PFSK-1 (cell line): ENCODE data around the gene ANKMY1.

Experiments used
- POLR2AphosphoS5 ChIP-seq: IDR thresholded peaks from 2 replicates; pipeline ENCODE4 v1.6.1; 2012; ENCODE audit warnings: low read depth, mild to moderate bottlenecking, control low read depth, low read length, moderate library complexity
- REST ChIP-seq, 2 experiments: IDR thresholded peaks; 2 replicates each; pipeline versions ENCODE4 v1.6.1 to v1.8.0; 2011 to 2012; ENCODE audit warnings: low read depth in 2 of 2, low read length in 2 of 2, control low read depth in 1 of 2, inconsistent platforms in 1 of 2, mild to moderate bottlenecking in 1 of 2, moderate library complexity in 1 of 2; ENCODE audit not compliant: insufficient read depth in 1 of 2

- no peak for TF ChIP-seq POLR2AphosphoS5
- TF ChIP-seq REST (IDR thresholded peaks at IDR 0.05; ENCODE audit: insufficient read depth in 1 of 2, low read depth in 2 of 2, low read length in 2 of 2): no peak
Observed at GRCh38 chr2:240460781-240461431, 96.9 kb downstream of the ANKMY1 start.
